ENCODE results near the gene TENM3. TPM values are rescaled to one million over a fixed set of nuclear protein-coding genes. Genes with fewer than 3 reads are reported as not detected.
"Not testable (repeated sequence)": the region's sequence is repeated elsewhere in the genome, so short reads cannot be mapped to it uniquely, and the experiment has no call there.

The TENM3 gene
- total RNA-seq, 1 experiment from 2014 or later, result not detected

- BruUV-seq (replicated peaks), result no TSS peak
- Histone ChIP-seq H3K4me3 (no peak overlapping the region), H3K27ac (no peak overlapping the region), H3K79me2 (ENCODE audit: low read depth) (no peaks in the 10 kb centered on the region), H3K36me3 (ENCODE audit: low read depth) (no peaks in the 10 kb centered on the region), H3K4me1 (replicated peaks; ENCODE audit: insufficient read depth) (no peaks in the 10 kb centered on the region), H2AFZ (no peak overlapping the region), H4K20me1 (ENCODE audit: insufficient read depth) (no peaks in the 10 kb centered on the region), H3F3A (ENCODE audit: insufficient read depth, low read depth) (no peaks in the 10 kb centered on the region), H3K9me3 (ENCODE audit: insufficient read depth, low read depth) (no peaks in the 10 kb centered on the region), H3K4me2 (no peak overlapping the region), H3K9me2 (ENCODE audit: insufficient read depth) (no peaks in the 10 kb centered on the region), H3K27me3 (ENCODE audit: insufficient read depth, low read depth) (peaks cover 7% of the 10 kb centered on the region)
- no peak for TF ChIP-seq EZH2 (IDR thresholded peaks at IDR 0.05; ENCODE audit: low read depth)
- TF ChIP-seq, protein P1, sequence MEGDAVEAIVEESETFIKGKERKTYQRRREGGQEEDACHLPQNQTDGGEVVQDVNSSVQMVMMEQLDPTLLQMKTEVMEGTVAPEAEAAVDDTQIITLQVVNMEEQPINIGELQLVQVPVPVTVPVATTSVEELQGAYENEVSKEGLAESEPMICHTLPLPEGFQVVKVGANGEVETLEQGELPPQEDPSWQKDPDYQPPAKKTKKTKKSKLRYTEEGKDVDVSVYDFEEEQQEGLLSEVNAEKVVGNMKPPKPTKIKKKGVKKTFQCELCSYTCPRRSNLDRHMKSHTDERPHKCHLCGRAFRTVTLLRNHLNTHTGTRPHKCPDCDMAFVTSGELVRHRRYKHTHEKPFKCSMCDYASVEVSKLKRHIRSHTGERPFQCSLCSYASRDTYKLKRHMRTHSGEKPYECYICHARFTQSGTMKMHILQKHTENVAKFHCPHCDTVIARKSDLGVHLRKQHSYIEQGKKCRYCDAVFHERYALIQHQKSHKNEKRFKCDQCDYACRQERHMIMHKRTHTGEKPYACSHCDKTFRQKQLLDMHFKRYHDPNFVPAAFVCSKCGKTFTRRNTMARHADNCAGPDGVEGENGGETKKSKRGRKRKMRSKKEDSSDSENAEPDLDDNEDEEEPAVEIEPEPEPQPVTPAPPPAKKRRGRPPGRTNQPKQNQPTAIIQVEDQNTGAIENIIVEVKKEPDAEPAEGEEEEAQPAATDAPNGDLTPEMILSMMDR (conservative IDR thresholded peaks at IDR 0.05), result no peak
- DNase-seq, result no peak
- CTCF ChIA-PET, result no interaction called here
- intact Hi-C loops (cut with micrococcal nuclease; ENCODE audit: unreplicated experiment), result no loop called here
- POLR2A ChIA-PET (ENCODE audit: unreplicated experiment), result no interaction called here
These were observed 4.8 kb upstream of the TENM3 start for GRCh38 chr4:182238355-182238931.

DNA sequence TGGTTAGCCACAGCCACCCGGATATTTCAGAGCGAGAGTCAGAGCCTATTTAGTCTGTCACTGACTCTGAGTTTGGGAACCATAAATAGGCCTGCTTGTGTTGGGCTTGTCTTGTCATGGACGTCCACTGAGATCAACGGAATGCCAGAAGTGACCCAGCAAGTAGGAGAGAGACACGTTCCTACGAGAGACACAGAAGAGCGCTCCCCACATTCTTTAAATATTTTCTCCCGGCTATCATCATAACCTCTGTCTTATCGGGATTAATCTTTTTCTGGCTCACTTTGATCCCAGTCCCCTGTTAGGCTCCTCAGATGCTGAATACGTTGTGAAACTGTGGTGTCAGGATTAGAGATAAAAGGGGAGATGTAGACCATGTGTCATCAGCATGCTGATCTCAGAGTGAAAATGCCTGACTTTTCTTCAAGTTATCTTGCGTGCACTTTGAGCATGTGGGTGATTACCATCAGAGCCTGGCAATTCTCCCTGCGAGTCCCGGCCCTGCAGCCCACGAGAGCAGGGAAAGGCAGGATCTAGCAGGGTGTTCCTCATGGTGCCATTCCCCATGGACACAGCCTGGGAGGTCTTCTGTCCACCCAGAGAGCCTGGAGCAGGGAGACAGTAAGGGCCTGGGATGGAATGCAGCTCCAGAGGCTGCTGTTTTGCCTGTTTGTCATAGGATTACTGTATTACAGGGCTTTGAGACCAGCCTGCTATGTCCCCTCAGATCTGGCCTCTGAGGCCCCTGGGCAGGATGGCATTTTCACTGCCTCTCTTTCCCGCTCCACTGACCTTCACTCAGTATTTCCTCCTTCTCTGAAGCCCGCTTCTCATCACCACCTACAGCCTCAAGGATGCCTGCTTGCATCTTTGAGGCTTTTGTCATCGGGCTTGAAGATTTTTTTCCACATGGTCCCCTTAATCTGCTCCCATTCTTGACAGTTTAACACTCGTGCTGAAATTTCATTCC lies 2.8 kb upstream of the TENM3 start:
- intact Hi-C loops (cut with micrococcal nuclease; ENCODE audit: unreplicated experiment), result no loop called here
- Histone ChIP-seq H2AFZ (no peak overlapping the region), H3K9me3 (ENCODE audit: insufficient read depth, low read depth) (no peaks in the 10 kb centered on the region), H3K9me2 (ENCODE audit: insufficient read depth) (no peaks in the 10 kb centered on the region), H3F3A (ENCODE audit: insufficient read depth, low read depth) (no peaks in the 10 kb centered on the region), H3K27ac (no peak overlapping the region), H3K79me2 (ENCODE audit: low read depth) (no peaks in the 10 kb centered on the region), H4K20me1 (ENCODE audit: insufficient read depth) (no peaks in the 10 kb centered on the region), H3K36me3 (ENCODE audit: low read depth) (no peaks in the 10 kb centered on the region), H3K4me2 (no peak overlapping the region), H3K4me1 (replicated peaks; ENCODE audit: insufficient read depth) (no peaks in the 10 kb centered on the region), H3K4me3 (no peak overlapping the region), H3K27me3 (ENCODE audit: insufficient read depth, low read depth) (peaks cover 10% of the 10 kb centered on the region; the same call in 1 of the 2 replicates)
- no TSS peak for BruUV-seq (replicated peaks)
- DNase-seq, result no peak
- POLR2A ChIA-PET (ENCODE audit: unreplicated experiment), result no interaction called here
- TF ChIP-seq, protein P1 (conservative IDR thresholded peaks at IDR 0.05), result no peak
- no peak for TF ChIP-seq EZH2 (IDR thresholded peaks at IDR 0.05; ENCODE audit: low read depth)
- CTCF ChIA-PET, result no interaction called here

GRCh38 chr4:182242260-182242659 lies 942 bp upstream of the TENM3 start:
- H3K4me2 ChIP-seq; H3K9me3 ChIP-seq (ENCODE audit: insufficient read depth, low read depth); intact Hi-C loops (cut with micrococcal nuclease; ENCODE audit: unreplicated experiment); H3K36me3 ChIP-seq (ENCODE audit: low read depth); H3K79me2 ChIP-seq (ENCODE audit: low read depth); CTCF ChIA-PET; H3K27ac ChIP-seq; H3K9me2 ChIP-seq (ENCODE audit: insufficient read depth); BruUV-seq (replicated peaks); H3F3A ChIP-seq (ENCODE audit: insufficient read depth, low read depth); H2AFZ ChIP-seq; POLR2A ChIA-PET (ENCODE audit: unreplicated experiment); H3K4me1 ChIP-seq (replicated peaks; ENCODE audit: insufficient read depth); H3K4me3 ChIP-seq; DNase-seq; H4K20me1 ChIP-seq (ENCODE audit: insufficient read depth): not testable (repeated sequence)
- H3K27me3 ChIP-seq (ENCODE audit: insufficient read depth, low read depth), result peaks cover 17% of the 10 kb centered on the region; the same call in 1 of the 2 replicates
